GM21737 (cell line): ENCODE measurements around the gene SYNPO2L.
"Not testable (repeated sequence)": the region's sequence is repeated elsewhere in the genome, so short reads cannot be mapped to it uniquely, and the experiment has no call there.

ENCODE experiments used
- ATAC-seq: cut with Tn5 transposase; IDR thresholded peaks from one replicate; pipeline ENCODE4 v1.9.1; 2021; ENCODE audit warnings: mild to moderate bottlenecking, moderate library complexity; ENCODE audit not compliant: unreplicated experiment

SYNPO2L gene

GRCh38 chr10:73620974-73621373 lies 34.9 kb downstream of the SYNPO2L start:
- ATAC-seq = not testable (repeated sequence)

GRCh38 chr10:73617143-73617542 lies 38.7 kb downstream of the SYNPO2L start:
- ATAC-seq = not testable (repeated sequence)

GRCh38 chr10:73614720-73615119 lies 41.1 kb downstream of the SYNPO2L start:
- ATAC-seq = no peak

- ATAC-seq = no peak
These were observed 46.7 kb downstream of the SYNPO2L start for GRCh38 chr10:73609116-73609515.

- no peak for ATAC-seq
These were observed 54.3 kb downstream of the SYNPO2L start for GRCh38 chr10:73601486-73601921.

- ATAC-seq = no peak
These were observed 58.5 kb downstream of the SYNPO2L start for GRCh38 chr10:73597346-73597745.
